Activated T-helper 2 cell treated with anti-CD3 and anti-CD28 coated beads, Interferon-gamma antibody, Interleukin-2, Interleukin-4, amounts not matched to agents 10 μg/mL and 5 μg/mL and 100 μg/mL, durations not matched to agents 14 hours and 24 hours and 36 hours (primary cell): ENCODE measurements around the gene CALHM6. TPM values are rescaled to one million over a fixed set of nuclear protein-coding genes. Genes with fewer than 3 reads are reported as not detected.

Experiments
- DNase-seq: peaks from one replicate; pipeline ENCODE4 v3.0.0; 2021; ENCODE audit warnings: low spot score
- H3K27ac Mint-ChIP-seq: one replicate; pipeline ENCODE4 v1.8.0; 2021; ENCODE audit warnings: mixed read lengths
- H3K27me3 Mint-ChIP-seq: one replicate; pipeline ENCODE4 v1.8.0; 2021; ENCODE audit warnings: low read depth, mixed read lengths
- H3K36me3 Mint-ChIP-seq: one replicate; pipeline ENCODE4 v1.8.0; 2021; ENCODE audit warnings: low read depth, mixed read lengths
- H3K4me1 Mint-ChIP-seq: one replicate; pipeline ENCODE4 v1.8.0; 2021; ENCODE audit warnings: low read depth, mixed read lengths
- H3K4me3 Mint-ChIP-seq: one replicate; pipeline ENCODE4 v1.8.0; 2021; ENCODE audit warnings: low read depth, mild to moderate bottlenecking, moderate library complexity, mixed read lengths
- H3K9me3 Mint-ChIP-seq: one replicate; pipeline ENCODE4 v1.8.0; 2021; ENCODE audit warnings: mixed read lengths
- intact Hi-C: fragments of 100-400 bp; cut with micrococcal nuclease; formaldehyde crosslinking; loops from one replicate; pipeline ENCODE4 v1.15.1; 2023
- total RNA-seq: library from RNA; stranded (reverse); gene quantifications from 2 replicates; pipeline ENCODE4 v1.2.3, GENCODE V29; 2022

The CALHM6 gene
- total RNA-seq, result 8.6 and 9.7 TPM in 2 replicates

- Mint-ChIP-seq H3K9me3 (peaks cover 6% of the 10 kb centered on the region), H3K27ac (peak within 1 kb of the TSS; percentile 28), H3K27me3 (peaks cover 28% of the 10 kb centered on the region), H3K36me3 (peaks cover 15% of the 10 kb centered on the region), H3K4me3 (peak within 1 kb of the TSS; percentile 57), H3K4me1 (peaks cover 60% of the 10 kb centered on the region)
- intact Hi-C loops, result loop anchor here (2.0 kb wide), 1 partner anchor 17 kb away; no protein-coding TSS in a partner anchor
- no peak for DNase-seq
Observed at GRCh38 chr6:116461331-116461931, at the start of gene CALHM6. Gene CALHM6 (plus strand): TSS chr6:116461375. CDS start chr6:116461930, 555 bp downstream.

GRCh38 chr6:116412270-116412669 is 48.9 kb upstream of the CALHM6 start:
- Mint-ChIP-seq H3K4me1 (no peaks in the 10 kb centered on the region), H3K9me3 (no peaks in the 10 kb centered on the region), H3K27me3 (peaks cover 4% of the 10 kb centered on the region), H3K36me3 (no peaks in the 10 kb centered on the region), H3K4me3 (no peak overlapping the region), H3K27ac (no peak overlapping the region)
- DNase-seq, result no peak
- intact Hi-C loops, result no loop called here

GRCh38 chr6:116413357-116413756 is 47.8 kb upstream of the CALHM6 start:
- H3K4me3 Mint-ChIP-seq, result no peak overlapping the region
- no peak overlapping the region for H3K27ac Mint-ChIP-seq
- no peak for DNase-seq
- intact Hi-C loops, result no loop called here
- H3K4me1 Mint-ChIP-seq, result no peaks in the 10 kb centered on the region
- peaks cover 4% of the 10 kb centered on the region for H3K27me3 Mint-ChIP-seq
- H3K36me3 Mint-ChIP-seq, result no peaks in the 10 kb centered on the region
- no peaks in the 10 kb centered on the region for H3K9me3 Mint-ChIP-seq

GRCh38 chr6:116417661-116418060 is 43.5 kb upstream of the CALHM6 start:
- Mint-ChIP-seq H3K36me3 (no peaks in the 10 kb centered on the region), H3K27ac (no peak overlapping the region), H3K4me3 (no peak overlapping the region), H3K9me3 (no peaks in the 10 kb centered on the region), H3K4me1 (peaks cover 4% of the 10 kb centered on the region), H3K27me3 (peaks cover 4% of the 10 kb centered on the region)
- DNase-seq, result no peak
- intact Hi-C loops, result no loop called here

- intact Hi-C loops, result no loop called here
- H3K4me1 Mint-ChIP-seq, result peaks cover 4% of the 10 kb centered on the region
- H3K9me3 Mint-ChIP-seq, result no peaks in the 10 kb centered on the region
- no peak for DNase-seq
- no peaks in the 10 kb centered on the region for H3K36me3 Mint-ChIP-seq
- H3K27ac Mint-ChIP-seq, result no peak overlapping the region
- peaks cover 4% of the 10 kb centered on the region for H3K27me3 Mint-ChIP-seq
- no peak overlapping the region for H3K4me3 Mint-ChIP-seq
Observed at GRCh38 chr6:116419069-116419786, 41.9 kb upstream of the CALHM6 start.

- DNase-seq, result no peak
- H3K27ac Mint-ChIP-seq, result no peak overlapping the region
- H3K4me1 Mint-ChIP-seq, result peaks cover 4% of the 10 kb centered on the region
- intact Hi-C loops, result no loop called here
- H3K9me3 Mint-ChIP-seq, result no peaks in the 10 kb centered on the region
- H3K27me3 Mint-ChIP-seq, result peaks cover 4% of the 10 kb centered on the region
- no peak overlapping the region for H3K4me3 Mint-ChIP-seq
- no peaks in the 10 kb centered on the region for H3K36me3 Mint-ChIP-seq
Observed at GRCh38 chr6:116420341-116420740, 40.8 kb upstream of the CALHM6 start.

GRCh38 chr6:116422238-116422637 is 38.9 kb upstream of the CALHM6 start:
- Mint-ChIP-seq H3K4me3 (no peak overlapping the region), H3K4me1 (peaks cover 4% of the 10 kb centered on the region), H3K27me3 (no peaks in the 10 kb centered on the region), H3K36me3 (no peaks in the 10 kb centered on the region), H3K9me3 (no peaks in the 10 kb centered on the region), H3K27ac (no peak overlapping the region)
- no peak for DNase-seq
- intact Hi-C loops, result no loop called here

- Mint-ChIP-seq H3K36me3 (no peaks in the 10 kb centered on the region), H3K4me1 (peaks cover 1% of the 10 kb centered on the region), H3K4me3 (no peak overlapping the region), H3K27me3 (no peaks in the 10 kb centered on the region), H3K9me3 (no peaks in the 10 kb centered on the region), H3K27ac (no peak overlapping the region)
- no peak for DNase-seq
- intact Hi-C loops, result no loop called here
Observed at GRCh38 chr6:116424001-116424400, 37.2 kb upstream of the CALHM6 start.

- Mint-ChIP-seq H3K27ac (no peak overlapping the region), H3K9me3 (no peaks in the 10 kb centered on the region), H3K27me3 (no peaks in the 10 kb centered on the region), H3K4me3 (no peak overlapping the region), H3K4me1 (no peaks in the 10 kb centered on the region), H3K36me3 (no peaks in the 10 kb centered on the region)
- intact Hi-C loops, result no loop called here
- no peak for DNase-seq
Observed at GRCh38 chr6:116426551-116426950, 34.6 kb upstream of the CALHM6 start.

GRCh38 chr6:116429111-116429510 is 32.1 kb upstream of the CALHM6 start:
- no peaks in the 10 kb centered on the region for H3K27me3 Mint-ChIP-seq
- intact Hi-C loops, result no loop called here
- H3K27ac Mint-ChIP-seq, result no peak overlapping the region
- no peaks in the 10 kb centered on the region for H3K9me3 Mint-ChIP-seq
- DNase-seq, result no peak
- H3K4me3 Mint-ChIP-seq, result no peak overlapping the region
- no peaks in the 10 kb centered on the region for H3K4me1 Mint-ChIP-seq
- H3K36me3 Mint-ChIP-seq, result no peaks in the 10 kb centered on the region

GRCh38 chr6:116430860-116431259 is 30.3 kb upstream of the CALHM6 start:
- DNase-seq, result no peak
- intact Hi-C loops, result no loop called here
- Mint-ChIP-seq H3K4me1 (no peaks in the 10 kb centered on the region), H3K27me3 (no peaks in the 10 kb centered on the region), H3K27ac (no peak overlapping the region), H3K9me3 (no peaks in the 10 kb centered on the region), H3K4me3 (no peak overlapping the region), H3K36me3 (no peaks in the 10 kb centered on the region)

GRCh38 chr6:116431964-116432595 is 29.1 kb upstream of the CALHM6 start:
- DNase-seq, result no peak
- no peaks in the 10 kb centered on the region for H3K4me1 Mint-ChIP-seq
- no peaks in the 10 kb centered on the region for H3K36me3 Mint-ChIP-seq
- H3K4me3 Mint-ChIP-seq, result no peak overlapping the region
- H3K9me3 Mint-ChIP-seq, result no peaks in the 10 kb centered on the region
- H3K27ac Mint-ChIP-seq, result no peak overlapping the region
- intact Hi-C loops, result no loop called here
- no peaks in the 10 kb centered on the region for H3K27me3 Mint-ChIP-seq

- Mint-ChIP-seq H3K4me1 (no peaks in the 10 kb centered on the region), H3K27me3 (peaks cover 3% of the 10 kb centered on the region), H3K9me3 (no peaks in the 10 kb centered on the region), H3K27ac (no peak overlapping the region), H3K36me3 (no peaks in the 10 kb centered on the region), H3K4me3 (no peak overlapping the region)
- DNase-seq, result no peak
- intact Hi-C loops, result no loop called here
Observed at GRCh38 chr6:116433206-116433712, 27.9 kb upstream of the CALHM6 start.
